ENCODE results near the gene ROBO3.

Gene ROBO3

DNA sequence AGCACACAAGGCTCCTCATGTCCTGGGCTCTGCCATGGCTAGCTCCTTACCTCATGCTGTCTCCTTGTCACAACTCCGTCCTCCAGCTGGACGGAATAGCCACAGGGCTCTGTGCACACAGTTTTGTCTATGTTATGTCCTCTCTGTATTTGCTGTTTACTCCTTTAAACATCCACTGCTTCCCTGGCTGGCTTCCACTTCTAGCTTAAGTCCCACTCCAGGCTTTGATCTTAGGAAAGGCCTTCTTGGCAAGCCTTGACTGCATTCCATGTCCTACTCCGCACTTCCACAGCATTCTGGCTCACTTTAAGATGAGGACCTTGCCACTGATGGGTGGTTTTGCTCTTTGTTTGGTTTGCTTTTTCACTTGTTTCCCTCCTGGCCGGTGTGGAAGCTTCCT is 22.9 kb upstream of the ROBO3 start:
- Histone ChIP-seq H3K4me2 (ENCODE audit: low read length) (no peak overlapping the region), H3K27ac (ENCODE audit: low read depth, low read length) (no peak overlapping the region), H3F3A (ENCODE audit: control insufficient read depth, insufficient read depth) (no peaks in the 10 kb centered on the region), H3K9me3 (ENCODE audit: control insufficient read depth, insufficient read depth, low read length) (no peaks in the 10 kb centered on the region), H3K4me3 (ENCODE audit: low read length) (no peak overlapping the region), H3K9me2 (replicated peaks; ENCODE audit: control insufficient read depth, low read length) (no peaks in the 10 kb centered on the region), H3K27me3 (ENCODE audit: control insufficient read depth, low read length) (peaks cover 90% of the 10 kb centered on the region), H3K36me3 (ENCODE audit: control insufficient read depth, low read length) (no peaks in the 10 kb centered on the region), H4K20me1 (ENCODE audit: control insufficient read depth, insufficient read depth, low read depth, low read length) (no peaks in the 10 kb centered on the region), H3K4me1 (ENCODE audit: control insufficient read depth, low read length) (peaks cover 2% of the 10 kb centered on the region), H3K79me2 (ENCODE audit: control insufficient read depth, low read length) (no peaks in the 10 kb centered on the region)
- TF ChIP-seq EZH2phosphoT487 (IDR thresholded peaks at IDR 0.05; ENCODE audit: borderline replicate concordance, low read length), result no peak
- TF ChIP-seq, protein P1, sequence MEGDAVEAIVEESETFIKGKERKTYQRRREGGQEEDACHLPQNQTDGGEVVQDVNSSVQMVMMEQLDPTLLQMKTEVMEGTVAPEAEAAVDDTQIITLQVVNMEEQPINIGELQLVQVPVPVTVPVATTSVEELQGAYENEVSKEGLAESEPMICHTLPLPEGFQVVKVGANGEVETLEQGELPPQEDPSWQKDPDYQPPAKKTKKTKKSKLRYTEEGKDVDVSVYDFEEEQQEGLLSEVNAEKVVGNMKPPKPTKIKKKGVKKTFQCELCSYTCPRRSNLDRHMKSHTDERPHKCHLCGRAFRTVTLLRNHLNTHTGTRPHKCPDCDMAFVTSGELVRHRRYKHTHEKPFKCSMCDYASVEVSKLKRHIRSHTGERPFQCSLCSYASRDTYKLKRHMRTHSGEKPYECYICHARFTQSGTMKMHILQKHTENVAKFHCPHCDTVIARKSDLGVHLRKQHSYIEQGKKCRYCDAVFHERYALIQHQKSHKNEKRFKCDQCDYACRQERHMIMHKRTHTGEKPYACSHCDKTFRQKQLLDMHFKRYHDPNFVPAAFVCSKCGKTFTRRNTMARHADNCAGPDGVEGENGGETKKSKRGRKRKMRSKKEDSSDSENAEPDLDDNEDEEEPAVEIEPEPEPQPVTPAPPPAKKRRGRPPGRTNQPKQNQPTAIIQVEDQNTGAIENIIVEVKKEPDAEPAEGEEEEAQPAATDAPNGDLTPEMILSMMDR (IDR thresholded peaks at IDR 0.05; ENCODE audit: low read depth, low read length, poor library complexity, severe bottlenecking), result no peak

DNA sequence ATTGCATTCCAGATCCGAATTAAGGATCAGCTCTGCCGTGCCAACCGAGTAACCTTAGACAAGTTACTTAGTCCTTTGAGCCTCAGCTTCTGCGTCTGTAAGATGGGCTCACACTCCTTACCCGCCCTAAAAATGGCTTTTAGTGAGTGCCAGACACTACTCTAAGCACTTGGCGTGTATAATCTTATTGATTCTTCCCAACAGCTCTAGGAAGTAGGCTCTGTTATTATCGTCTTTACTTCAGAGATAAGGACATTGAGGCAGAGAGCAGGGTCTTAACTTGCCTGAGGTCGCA is 21.7 kb upstream of the ROBO3 start:
- H4K20me1 ChIP-seq (ENCODE audit: control insufficient read depth, insufficient read depth, low read depth, low read length), result no peaks in the 10 kb centered on the region
- peaks cover 98% of the 10 kb centered on the region for H3K27me3 ChIP-seq (ENCODE audit: control insufficient read depth, low read length)
- H3F3A ChIP-seq (ENCODE audit: control insufficient read depth, insufficient read depth), result no peaks in the 10 kb centered on the region
- no peaks in the 10 kb centered on the region for H3K36me3 ChIP-seq (ENCODE audit: control insufficient read depth, low read length)
- H3K9me2 ChIP-seq (replicated peaks; ENCODE audit: control insufficient read depth, low read length), result no peaks in the 10 kb centered on the region
- H3K27ac ChIP-seq (ENCODE audit: low read depth, low read length), result no peak overlapping the region
- no peaks in the 10 kb centered on the region for H3K4me1 ChIP-seq (ENCODE audit: control insufficient read depth, low read length)
- TF ChIP-seq, protein P1 (IDR thresholded peaks at IDR 0.05; ENCODE audit: low read depth, low read length, poor library complexity, severe bottlenecking), result no peak
- TF ChIP-seq EZH2phosphoT487 (IDR thresholded peaks at IDR 0.05; ENCODE audit: borderline replicate concordance, low read length), result no peak
- no peaks in the 10 kb centered on the region for H3K79me2 ChIP-seq (ENCODE audit: control insufficient read depth, low read length)
- no peak overlapping the region for H3K4me3 ChIP-seq (ENCODE audit: low read length)
- no peak overlapping the region for H3K4me2 ChIP-seq (ENCODE audit: low read length)
- H3K9me3 ChIP-seq (ENCODE audit: control insufficient read depth, insufficient read depth, low read length), result no peaks in the 10 kb centered on the region

DNA sequence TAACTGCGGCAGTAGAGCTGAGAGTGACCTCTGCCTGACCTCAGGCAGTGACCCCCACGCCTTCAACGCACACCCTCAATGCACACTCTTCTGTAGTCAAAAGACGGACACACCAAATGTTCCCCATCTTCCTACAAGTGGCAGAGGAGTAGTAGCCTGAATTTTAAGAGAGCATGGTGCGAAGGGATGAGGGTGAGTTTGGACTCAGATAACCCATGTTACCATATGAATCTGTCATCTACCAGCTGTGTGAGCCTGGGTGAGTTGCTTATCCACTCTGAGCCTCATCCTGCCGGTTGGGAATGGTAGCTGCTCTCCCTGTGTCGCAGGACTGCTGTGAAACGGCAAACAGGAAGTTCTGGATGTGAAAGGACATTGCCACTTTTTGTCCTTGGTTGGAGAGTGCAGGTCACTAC is 20.6 kb upstream of the ROBO3 start:
- no peaks in the 10 kb centered on the region for H3F3A ChIP-seq (ENCODE audit: control insufficient read depth, insufficient read depth)
- no peaks in the 10 kb centered on the region for H3K79me2 ChIP-seq (ENCODE audit: control insufficient read depth, low read length)
- H3K9me3 ChIP-seq (ENCODE audit: control insufficient read depth, insufficient read depth, low read length), result no peaks in the 10 kb centered on the region
- no peak overlapping the region for H3K27ac ChIP-seq (ENCODE audit: low read depth, low read length)
- H3K27me3 ChIP-seq (ENCODE audit: control insufficient read depth, low read length), result peaks cover 95% of the 10 kb centered on the region
- H4K20me1 ChIP-seq (ENCODE audit: control insufficient read depth, insufficient read depth, low read depth, low read length), result no peaks in the 10 kb centered on the region
- TF ChIP-seq, protein P1 (IDR thresholded peaks at IDR 0.05; ENCODE audit: low read depth, low read length, poor library complexity, severe bottlenecking), result no peak
- no peak for TF ChIP-seq EZH2phosphoT487 (IDR thresholded peaks at IDR 0.05; ENCODE audit: borderline replicate concordance, low read length)
- H3K36me3 ChIP-seq (ENCODE audit: control insufficient read depth, low read length), result no peaks in the 10 kb centered on the region
- H3K4me1 ChIP-seq (ENCODE audit: control insufficient read depth, low read length), result no peaks in the 10 kb centered on the region
- H3K4me2 ChIP-seq (ENCODE audit: low read length), result no peak overlapping the region
- H3K4me3 ChIP-seq (ENCODE audit: low read length), result no peak overlapping the region
- H3K9me2 ChIP-seq (replicated peaks; ENCODE audit: control insufficient read depth, low read length), result no peaks in the 10 kb centered on the region
